Measurements from ENCODE around the gene ZBTB7C.

Gene ZBTB7C

GRCh38 chr18:48418539-48419276 lies 9.5 kb upstream of the ZBTB7C start:
- DNase-seq (ENCODE audit: low read depth, low spot score): no peak

GRCh38 chr18:48417985-48418384 lies 8.8 kb upstream of the ZBTB7C start:
- no peak for DNase-seq (ENCODE audit: low read depth, low spot score)

GRCh38 chr18:48413342-48413741 lies 4.2 kb upstream of the ZBTB7C start:
- DNase-seq (ENCODE audit: low read depth, low spot score): no peak

GRCh38 chr18:48412339-48412929 lies 3.3 kb upstream of the ZBTB7C start:
- no peak for DNase-seq (ENCODE audit: low read depth, low spot score)

- peak; percentile 11 for DNase-seq (ENCODE audit: low read depth, low spot score)
Measured at GRCh38 chr18:48410095-48410920, 1.1 kb upstream of the ZBTB7C start.

GRCh38 chr18:48409591-48410094 lies 460 bp upstream of the ZBTB7C start:
- DNase-seq (ENCODE audit: low read depth, low spot score): no peak

- no peak for DNase-seq (ENCODE audit: low read depth, low spot score)
Measured at GRCh38 chr18:48408111-48408726, 964 bp downstream of the ZBTB7C start.

GRCh38 chr18:48407358-48407757 lies 1.8 kb downstream of the ZBTB7C start:
- no peak for DNase-seq (ENCODE audit: low read depth, low spot score)

- no peak for DNase-seq (ENCODE audit: low read depth, low spot score)
Measured at GRCh38 chr18:48405978-48406377, 3.2 kb downstream of the ZBTB7C start.

GRCh38 chr18:48404716-48405507 lies 4.3 kb downstream of the ZBTB7C start:
- DNase-seq (ENCODE audit: low read depth, low spot score): no peak

- DNase-seq (ENCODE audit: low read depth, low spot score): no peak
Measured at GRCh38 chr18:48402953-48403352, 6.2 kb downstream of the ZBTB7C start.

GRCh38 chr18:48399303-48400075 lies 9.7 kb downstream of the ZBTB7C start:
- DNase-seq (ENCODE audit: low read depth, low spot score): no peak

- no peak for DNase-seq (ENCODE audit: low read depth, low spot score)
Measured at GRCh38 chr18:48398074-48398473, 11.1 kb downstream of the ZBTB7C start.

- DNase-seq (ENCODE audit: low read depth, low spot score): no peak
Measured at GRCh38 chr18:48397021-48397420, 12.2 kb downstream of the ZBTB7C start.

GRCh38 chr18:48396561-48396960 lies 12.6 kb downstream of the ZBTB7C start:
- no peak for DNase-seq (ENCODE audit: low read depth, low spot score)

GRCh38 chr18:48395646-48396045 lies 13.5 kb downstream of the ZBTB7C start:
- DNase-seq (ENCODE audit: low read depth, low spot score): no peak

GRCh38 chr18:48394176-48394575 lies 15.0 kb downstream of the ZBTB7C start:
- no peak for DNase-seq (ENCODE audit: low read depth, low spot score)

- DNase-seq (ENCODE audit: low read depth, low spot score): no peak
Measured at GRCh38 chr18:48393776-48394175, 15.4 kb downstream of the ZBTB7C start.

- DNase-seq (ENCODE audit: low read depth, low spot score): no peak
Measured at GRCh38 chr18:48393170-48393569, 16.0 kb downstream of the ZBTB7C start.

- DNase-seq (ENCODE audit: low read depth, low spot score): no peak
Measured at GRCh38 chr18:48392268-48392667, 16.9 kb downstream of the ZBTB7C start.

Data from activated naive CD8-positive, alpha-beta T cell treated with anti-CD3 and anti-CD28 coated beads, Interleukin-2, amount 50 U/mL, for 16 hours (primary cell).